Muscle of back (tissue), 11 donors: Measurements from ENCODE around the gene LILRB2. TPM values are rescaled to one million over a fixed set of nuclear protein-coding genes. Genes with fewer than 3 reads are reported as not detected.
"Not testable (repeated sequence)": the region's sequence is repeated elsewhere in the genome, so short reads cannot be mapped to it uniquely, and the experiment has no call there.

ENCODE experiments used
- DNase-seq, 3 donors: peaks; one replicate each; pipeline versions ENCODE4 v3.0.0 to v3.0.0-alpha.2; 2013
- polyA plus RNA-seq, 10 donors: library from polyadenylated mRNA; unstranded; fragments of 120-200 nt; gene quantifications; one replicate each; pipeline ENCODE4 v1.2.1, GENCODE V29; 2013; ENCODE audit not compliant: insufficient read length in 10 of 10

LILRB2 gene
- polyA plus RNA-seq, 10 donors, result 1.2 to 2.3 (median 1.7) TPM

- DNase-seq, result no peak
These were observed 24.2 kb upstream of the LILRB2 start for GRCh38 chr19:54305141-54305540.

- DNase-seq, result no peak
These were observed 21.3 kb upstream of the LILRB2 start for GRCh38 chr19:54302257-54302656.

- DNase-seq, result no peak
These were observed 18.6 kb upstream of the LILRB2 start for GRCh38 chr19:54299515-54299914.

- no peak for DNase-seq
These were observed 18.2 kb upstream of the LILRB2 start for GRCh38 chr19:54299126-54299498.

- DNase-seq, result no peak
These were observed 17.6 kb upstream of the LILRB2 start for GRCh38 chr19:54298357-54299125.

GRCh38 chr19:54297759-54298305 lies 16.9 kb upstream of the LILRB2 start:
- DNase-seq, result no peak

GRCh38 chr19:54294539-54294938 lies 13.6 kb upstream of the LILRB2 start:
- DNase-seq, result no peak

GRCh38 chr19:54289160-54289559 lies 8.2 kb upstream of the LILRB2 start:
- not testable (repeated sequence) for DNase-seq

- DNase-seq, result peak in 1 of 3 donors; percentile 27
These were observed 6.5 kb upstream of the LILRB2 start for GRCh38 chr19:54287456-54287855.

GRCh38 chr19:54286283-54286682 lies 5.4 kb upstream of the LILRB2 start:
- not testable (repeated sequence) for DNase-seq

GRCh38 chr19:54285427-54286056 lies 4.6 kb upstream of the LILRB2 start:
- not testable (repeated sequence) for DNase-seq

- no peak for DNase-seq
These were observed 2.0 kb upstream of the LILRB2 start for GRCh38 chr19:54282686-54283470.

- DNase-seq, result not testable (repeated sequence)
These were observed 792 bp upstream of the LILRB2 start for GRCh38 chr19:54281729-54282075.

- DNase-seq, result not testable (repeated sequence)
These were observed 469 bp downstream of the LILRB2 start for GRCh38 chr19:54280441-54280840.

GRCh38 chr19:54280025-54280424 lies 885 bp downstream of the LILRB2 start:
- DNase-seq, result not testable (repeated sequence)

- no peak for DNase-seq
These were observed 1.4 kb downstream of the LILRB2 start for GRCh38 chr19:54279406-54279962.

GRCh38 chr19:54278571-54279195 lies 2.2 kb downstream of the LILRB2 start:
- DNase-seq, result not testable (repeated sequence)

- not testable (repeated sequence) for DNase-seq
These were observed 2.9 kb downstream of the LILRB2 start for GRCh38 chr19:54278056-54278455.

GRCh38 chr19:54277111-54277615 lies 3.7 kb downstream of the LILRB2 start:
- not testable (repeated sequence) for DNase-seq

- DNase-seq, result no peak
These were observed 5.0 kb downstream of the LILRB2 start for GRCh38 chr19:54275951-54276350.

GRCh38 chr19:54274516-54274915 lies 6.4 kb downstream of the LILRB2 start:
- not testable (repeated sequence) for DNase-seq
